Activated naive CD4-positive, alpha-beta T cell treated with anti-CD3 and anti-CD28 coated beads for 36 hours (primary cell): Measurements from ENCODE around the gene NLN. TPM values are rescaled to one million over a fixed set of nuclear protein-coding genes. Genes with fewer than 3 reads are reported as not detected.
A peak's percentile ranks its signal among the peaks of the same experiment; 100 is the strongest.
"Not testable (repeated sequence)": the region's sequence is repeated elsewhere in the genome, so short reads cannot be mapped to it uniquely, and the experiment has no call there.

Experiments used
- CTCF ChIA-PET: fragments of 350-600 bp; sonication (Branson Sonifier 250); formaldehyde crosslinking; loops from one replicate; lab custom pipeline; 2021; ENCODE audit warnings: antibody characterized with exemption; lab: Charles Lee
- DNase-seq: peaks from one replicate; pipeline ENCODE4 v3.0.0-alpha.2; 2020
- H3K27ac Mint-ChIP-seq: one replicate; pipeline ENCODE4 v1.8.0; 2021; ENCODE audit warnings: mild to moderate bottlenecking, mixed read lengths
- H3K27me3 Mint-ChIP-seq: one replicate; pipeline ENCODE4 v1.8.0; 2021; ENCODE audit warnings: low read depth, mixed read lengths
- H3K36me3 Mint-ChIP-seq: one replicate; pipeline ENCODE4 v1.8.0; 2021; ENCODE audit warnings: low read depth, mixed read lengths
- H3K4me1 Mint-ChIP-seq: one replicate; pipeline ENCODE4 v1.8.0; 2021; ENCODE audit warnings: low read depth, mixed read lengths
- H3K4me3 Mint-ChIP-seq: one replicate; pipeline ENCODE4 v1.8.0; 2021; ENCODE audit warnings: mild to moderate bottlenecking, moderate library complexity, mixed read lengths
- H3K9me3 Mint-ChIP-seq: one replicate; pipeline ENCODE4 v1.8.0; 2021; ENCODE audit warnings: mixed read lengths
- intact Hi-C: fragments of 100-400 bp; cut with micrococcal nuclease; formaldehyde crosslinking; loops from one replicate; pipeline ENCODE4 v1.15.1; 2023
- total RNA-seq, 2 experiments: library from RNA; stranded (reverse); gene quantifications; one replicate each; pipeline ENCODE4 v1.2.3, GENCODE V29; 2021

NLN gene
- total RNA-seq, 2 experiments from 2014 or later = 32.4 to 35.5 TPM

DNA sequence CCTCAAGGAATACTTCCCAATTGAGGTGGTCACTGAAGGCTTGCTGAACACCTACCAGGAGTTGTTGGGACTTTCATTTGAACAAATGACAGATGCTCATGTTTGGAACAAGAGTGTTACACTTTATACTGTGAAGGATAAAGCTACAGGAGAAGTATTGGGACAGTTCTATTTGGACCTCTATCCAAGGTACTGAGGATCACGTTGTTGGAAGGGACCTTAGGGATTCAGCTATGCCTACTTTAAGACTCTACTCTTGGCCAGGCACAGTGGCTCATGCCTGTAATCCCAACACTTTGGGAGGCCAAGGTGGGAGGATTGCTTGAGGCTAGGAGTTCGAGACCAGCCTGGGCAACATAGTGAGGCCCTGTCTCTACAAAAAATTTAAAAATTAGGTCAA lies 66.3 kb downstream of the NLN start:
- peaks cover 13% of the 10 kb centered on the region for H3K4me1 Mint-ChIP-seq
- H3K9me3 Mint-ChIP-seq, H3K27ac Mint-ChIP-seq, DNase-seq, H3K4me3 Mint-ChIP-seq, CTCF ChIA-PET, intact Hi-C loops, H3K27me3 Mint-ChIP-seq: not testable (repeated sequence)
- peaks cover 39% of the 10 kb centered on the region for H3K36me3 Mint-ChIP-seq

DNA sequence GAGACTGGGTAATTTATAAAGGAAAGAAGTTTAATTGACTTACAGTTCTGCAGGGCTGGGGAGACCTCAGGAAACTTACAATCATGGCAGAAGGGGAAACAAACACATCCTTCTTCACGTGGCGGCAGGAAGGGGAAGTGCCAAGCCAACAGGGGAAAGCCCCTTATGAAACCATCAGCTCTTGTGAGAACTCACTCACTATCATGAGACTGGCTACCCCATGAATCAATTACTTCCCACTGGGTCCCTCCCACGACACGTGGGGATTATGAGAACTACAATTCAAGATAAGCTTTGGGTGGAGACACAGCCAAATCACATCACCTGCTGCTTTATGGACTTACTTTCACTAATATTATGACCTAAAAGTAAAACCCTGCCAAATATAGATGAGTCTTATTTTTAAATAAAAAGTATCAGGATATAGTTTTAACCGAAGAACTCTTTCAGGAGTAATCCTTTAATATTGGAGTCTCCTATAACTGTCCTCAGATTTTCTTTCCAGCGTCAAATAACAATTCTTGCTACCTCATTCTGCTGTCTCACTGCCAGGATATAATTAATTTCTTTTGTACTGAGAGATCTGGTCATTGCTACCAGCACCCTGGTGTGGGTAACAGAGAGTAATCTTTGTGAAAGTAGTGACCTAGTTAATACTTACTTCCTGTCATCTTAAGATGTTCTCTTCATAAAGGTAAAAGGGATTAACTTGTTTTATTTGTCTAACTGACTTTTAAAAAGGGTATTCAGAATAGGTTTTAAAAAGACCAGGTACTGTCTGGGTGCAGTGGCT lies 68.6 kb downstream of the NLN start:
- Mint-ChIP-seq H3K36me3 (peaks cover 44% of the 10 kb centered on the region), H3K27me3 (no peaks in the 10 kb centered on the region), H3K4me1 (peaks cover 13% of the 10 kb centered on the region), H3K9me3 (peaks cover 9% of the 10 kb centered on the region), H3K4me3 (no peak overlapping the region), H3K27ac (no peak overlapping the region)
- CTCF ChIA-PET = no interaction called here
- intact Hi-C loops = no loop called here
- peak; percentile 49 for DNase-seq

DNA sequence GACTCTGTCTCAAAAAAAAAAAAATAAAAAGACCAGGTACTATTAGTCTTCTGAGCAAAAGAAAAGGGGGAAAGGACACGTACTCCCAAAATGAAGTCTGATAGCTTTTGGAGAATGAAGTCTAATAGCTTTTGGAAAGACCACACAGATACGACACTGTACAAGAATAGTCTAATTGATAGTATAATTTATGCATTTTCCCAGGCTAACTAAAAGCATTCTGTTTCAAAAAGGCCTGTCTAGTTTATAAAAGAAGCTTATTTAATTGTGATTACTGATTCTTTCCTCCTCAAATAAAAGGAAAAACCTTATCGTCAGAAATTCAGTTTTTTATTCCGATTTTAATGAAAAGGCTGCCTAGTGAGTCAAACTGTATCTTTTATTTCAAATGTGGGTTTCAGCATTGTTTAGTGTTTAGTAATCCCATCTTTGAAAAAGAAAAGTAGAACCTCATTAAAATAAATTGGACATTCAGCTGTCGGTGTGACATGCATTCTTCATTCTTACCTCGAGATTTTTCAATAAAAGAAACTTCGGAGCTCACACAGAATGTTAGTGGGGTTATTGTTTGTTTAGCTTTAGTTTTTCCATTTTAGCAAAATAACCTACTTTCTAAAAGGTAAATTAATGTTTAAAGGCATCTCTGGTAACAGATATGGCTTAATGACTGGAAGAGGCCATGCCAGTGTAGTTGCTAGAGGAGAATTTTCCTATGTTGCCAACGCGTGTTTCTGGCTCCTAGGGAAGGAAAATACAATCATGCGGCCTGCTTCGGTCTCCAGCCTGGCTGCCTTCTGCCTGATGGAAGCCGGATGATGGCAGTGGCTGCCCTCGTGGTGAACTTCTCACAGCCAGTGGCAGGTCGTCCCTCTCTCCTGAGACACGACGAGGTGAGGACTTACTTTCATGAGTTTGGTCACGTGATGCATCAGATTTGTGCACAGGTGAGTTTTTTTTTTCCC lies 70.0 kb downstream of the NLN start:
- CTCF ChIA-PET = no interaction called here
- H3K36me3 Mint-ChIP-seq = peaks cover 48% of the 10 kb centered on the region
- intact Hi-C loops = no loop called here
- no peak overlapping the region for H3K4me3 Mint-ChIP-seq
- no peak overlapping the region for H3K27ac Mint-ChIP-seq
- no peak for DNase-seq
- H3K4me1 Mint-ChIP-seq = peaks cover 13% of the 10 kb centered on the region
- peaks cover 9% of the 10 kb centered on the region for H3K9me3 Mint-ChIP-seq
- H3K27me3 Mint-ChIP-seq = no peaks in the 10 kb centered on the region

DNA sequence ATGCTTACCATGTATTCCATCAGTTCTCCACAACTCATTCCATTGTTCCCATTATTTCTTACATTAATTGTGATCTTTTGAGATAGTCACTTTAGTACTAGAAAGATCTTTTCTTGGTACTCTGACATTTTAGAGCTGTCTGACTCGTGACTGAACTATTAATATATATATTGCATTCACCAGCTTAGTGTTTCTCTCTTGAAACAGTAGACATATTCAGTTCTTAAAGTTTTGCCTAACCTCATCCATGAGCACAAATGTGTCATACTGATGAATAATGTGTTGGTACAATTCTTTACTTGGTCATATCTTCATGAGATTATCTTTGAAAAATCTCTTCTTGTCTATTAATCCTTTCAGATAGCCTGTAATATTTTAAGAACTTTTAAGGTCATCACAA lies 74.3 kb downstream of the NLN start:
- Mint-ChIP-seq H3K36me3 (peaks cover 24% of the 10 kb centered on the region), H3K27me3 (no peaks in the 10 kb centered on the region), H3K4me1 (no peaks in the 10 kb centered on the region), H3K9me3 (no peaks in the 10 kb centered on the region), H3K27ac (no peak overlapping the region), H3K4me3 (no peak overlapping the region)
- CTCF ChIA-PET = no interaction called here
- intact Hi-C loops = no loop called here
- DNase-seq = no peak

DNA sequence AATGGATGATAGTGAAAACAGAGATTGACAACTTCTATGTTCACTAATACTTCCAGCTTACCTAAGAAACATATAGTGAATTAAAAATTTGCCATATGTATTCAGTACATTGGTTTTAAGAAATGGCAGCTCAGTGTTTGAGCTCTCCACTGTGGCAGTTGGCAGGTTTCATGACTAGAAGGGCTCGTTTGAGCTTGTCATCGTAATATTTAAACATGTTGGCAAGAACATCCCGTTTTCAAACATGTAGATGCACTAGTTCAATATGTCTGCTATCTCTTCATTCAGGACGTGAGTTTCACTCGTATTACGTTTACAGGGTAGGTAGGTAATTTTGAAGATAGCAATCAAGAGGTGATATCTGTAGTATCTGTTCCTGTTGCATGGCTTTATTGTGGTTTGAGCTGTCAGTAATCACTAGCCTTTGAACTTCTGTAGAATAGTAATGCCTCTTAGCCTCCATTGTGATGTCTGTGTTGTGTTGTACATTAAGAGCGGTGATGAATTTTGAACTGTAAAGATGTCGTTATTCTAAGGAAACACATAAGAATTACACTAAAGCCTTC lies 74.8 kb downstream of the NLN start:
- peaks cover 28% of the 10 kb centered on the region for H3K36me3 Mint-ChIP-seq
- H3K4me3 Mint-ChIP-seq = no peak overlapping the region
- no peak for DNase-seq
- H3K27me3 Mint-ChIP-seq = no peaks in the 10 kb centered on the region
- H3K27ac Mint-ChIP-seq = no peak overlapping the region
- intact Hi-C loops = no loop called here
- peaks cover 3% of the 10 kb centered on the region for H3K9me3 Mint-ChIP-seq
- CTCF ChIA-PET = no interaction called here
- H3K4me1 Mint-ChIP-seq = peaks cover 5% of the 10 kb centered on the region

DNA sequence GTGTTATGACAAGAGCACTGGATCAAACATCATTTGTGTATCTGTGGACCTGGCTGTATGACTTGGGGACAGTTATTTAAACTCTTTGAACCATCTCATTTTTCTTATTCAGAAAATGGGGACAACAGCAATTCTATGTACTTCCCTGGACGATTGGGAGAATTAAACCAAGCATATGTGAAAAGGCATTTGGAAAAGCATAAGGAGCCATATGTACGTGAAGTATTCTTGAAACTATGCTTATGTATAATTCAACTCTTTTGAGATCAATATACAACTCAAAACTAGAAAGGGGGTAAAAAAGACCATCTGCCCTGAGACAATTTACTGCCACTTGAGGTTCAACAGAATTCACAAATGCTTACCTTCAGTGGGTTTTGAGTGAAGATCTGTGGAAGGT lies 75.5 kb downstream of the NLN start:
- H3K4me3 Mint-ChIP-seq = no peak overlapping the region
- intact Hi-C loops = no loop called here
- peaks cover 7% of the 10 kb centered on the region for H3K9me3 Mint-ChIP-seq
- DNase-seq = no peak
- CTCF ChIA-PET = no interaction called here
- H3K36me3 Mint-ChIP-seq = peaks cover 32% of the 10 kb centered on the region
- H3K4me1 Mint-ChIP-seq = peaks cover 6% of the 10 kb centered on the region
- no peak overlapping the region for H3K27ac Mint-ChIP-seq
- no peaks in the 10 kb centered on the region for H3K27me3 Mint-ChIP-seq

DNA sequence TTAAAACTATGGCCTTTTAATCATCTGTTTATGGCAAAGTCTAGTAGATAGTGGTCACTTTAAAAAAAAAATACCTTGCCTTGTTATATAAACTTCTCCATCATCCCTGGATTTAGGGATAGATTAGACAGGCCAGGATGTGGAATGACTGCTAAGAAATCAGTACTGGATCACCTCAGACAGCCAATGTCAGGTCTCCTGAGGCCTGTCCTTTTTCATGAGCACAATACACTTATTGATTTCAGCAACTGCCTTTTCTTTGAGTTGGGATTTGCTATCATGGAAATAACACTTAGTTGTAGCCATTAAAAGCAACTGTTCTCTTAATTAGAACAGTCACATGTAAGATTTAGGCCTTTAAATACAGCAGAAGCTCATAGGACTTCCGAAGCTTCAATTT lies 77.9 kb downstream of the NLN start:
- Mint-ChIP-seq H3K9me3 (peaks cover 16% of the 10 kb centered on the region), H3K36me3 (peaks cover 38% of the 10 kb centered on the region), H3K4me3 (no peak overlapping the region), H3K4me1 (peaks cover 25% of the 10 kb centered on the region), H3K27me3 (no peaks in the 10 kb centered on the region), H3K27ac (no peak overlapping the region)
- intact Hi-C loops = loop anchor here (5.0 kb wide), 1 partner anchor 342 kb away; the partner anchor contains the start of gene SREK1
- no peak for DNase-seq
- CTCF ChIA-PET = interaction anchor here (0.9 kb wide), 1 partner anchor 1807 kb away, joined by 3 read pairs; no protein-coding TSS in a partner anchor

DNA sequence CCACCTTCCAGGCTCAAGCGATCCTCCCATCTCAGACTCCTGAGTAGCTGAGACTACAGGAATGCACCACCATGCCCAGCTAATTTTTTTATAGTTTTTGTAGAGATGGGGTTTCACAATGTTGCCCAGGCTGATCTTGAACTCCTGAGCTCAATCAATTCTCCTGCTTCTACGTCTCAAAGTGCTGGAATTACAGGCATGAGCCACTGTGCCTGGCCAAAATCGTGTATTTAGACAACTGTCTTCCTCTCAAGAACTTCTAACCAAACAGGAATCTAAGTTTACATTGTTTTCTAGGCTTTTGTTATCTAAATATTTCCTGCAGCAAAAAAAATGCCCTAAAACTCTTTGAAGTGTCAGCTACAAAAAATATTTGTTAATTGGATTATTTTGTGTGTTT lies 78.8 kb downstream of the NLN start:
- H3K9me3 Mint-ChIP-seq = peaks cover 16% of the 10 kb centered on the region
- H3K4me1 Mint-ChIP-seq = peaks cover 33% of the 10 kb centered on the region
- DNase-seq = no peak
- H3K27ac Mint-ChIP-seq = no peak overlapping the region
- no peaks in the 10 kb centered on the region for H3K27me3 Mint-ChIP-seq
- peaks cover 45% of the 10 kb centered on the region for H3K36me3 Mint-ChIP-seq
- no peak overlapping the region for H3K4me3 Mint-ChIP-seq
- CTCF ChIA-PET = interaction anchor here (0.6 kb wide), 1 partner anchor 357 kb away, joined by 3 read pairs; no protein-coding TSS in a partner anchor
- intact Hi-C loops = loop anchor here (5.0 kb wide), 1 partner anchor 342 kb away; the partner anchor contains the start of gene SREK1

DNA sequence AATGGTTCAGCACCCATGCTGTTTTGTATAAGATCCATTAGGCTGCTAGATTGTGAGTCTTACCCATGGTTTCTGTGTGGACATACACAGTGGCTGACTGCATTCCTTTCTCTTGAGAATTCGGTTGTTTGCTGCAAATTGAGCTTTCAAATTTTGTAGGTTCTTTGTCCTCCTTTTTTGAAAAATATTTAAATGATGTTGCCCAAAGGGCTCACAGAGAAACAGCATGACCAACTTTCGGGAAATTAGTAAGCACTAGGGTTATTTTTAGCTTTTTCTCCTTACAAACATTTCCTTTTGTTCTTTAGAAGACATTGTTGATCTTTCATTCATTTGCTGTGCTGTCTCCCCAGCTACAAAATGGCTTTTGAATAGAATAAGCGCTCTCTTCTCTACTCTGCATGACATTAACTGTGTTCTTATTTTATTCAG lies 79.4 kb downstream of the NLN start:
- CTCF ChIA-PET = interaction anchor here (0.6 kb wide), 1 partner anchor 356 kb away, joined by 3 read pairs; no protein-coding TSS in a partner anchor
- DNase-seq = no peak
- peaks cover 51% of the 10 kb centered on the region for H3K36me3 Mint-ChIP-seq
- no peaks in the 10 kb centered on the region for H3K27me3 Mint-ChIP-seq
- peaks cover 16% of the 10 kb centered on the region for H3K9me3 Mint-ChIP-seq
- peaks cover 33% of the 10 kb centered on the region for H3K4me1 Mint-ChIP-seq
- H3K4me3 Mint-ChIP-seq = no peak overlapping the region
- intact Hi-C loops = loop anchor here (5.0 kb wide), 1 partner anchor 341 kb away; the partner anchor contains the start of gene SREK1
- no peak overlapping the region for H3K27ac Mint-ChIP-seq

DNA sequence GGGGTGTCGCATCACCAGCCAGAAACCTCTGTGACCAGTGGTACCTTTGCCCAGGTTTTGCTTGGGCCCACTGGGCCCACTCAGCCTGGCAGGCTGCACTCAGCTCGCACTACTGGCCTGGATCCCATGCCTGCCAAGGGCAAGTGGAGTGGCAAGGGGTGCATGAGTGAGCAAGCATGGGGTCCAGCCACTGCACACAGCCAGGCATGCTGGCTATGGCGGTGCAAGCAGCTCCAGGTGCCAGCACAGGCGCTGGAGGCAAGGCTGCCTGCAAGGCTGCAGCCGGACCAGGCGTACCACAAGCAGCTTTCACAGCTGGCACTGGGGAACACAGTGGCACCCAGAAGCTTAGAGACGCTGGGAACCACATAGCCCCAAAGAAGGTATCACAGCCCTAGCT lies 80.1 kb downstream of the NLN start:
- CTCF ChIA-PET = interaction anchor here (1.2 kb wide), 1 partner anchor 8 kb away, joined by 3 read pairs; no protein-coding TSS in a partner anchor
- Mint-ChIP-seq H3K4me3 (no peak overlapping the region), H3K36me3 (peaks cover 49% of the 10 kb centered on the region), H3K4me1 (peaks cover 33% of the 10 kb centered on the region), H3K27me3 (no peaks in the 10 kb centered on the region), H3K27ac (no peak overlapping the region), H3K9me3 (peaks cover 16% of the 10 kb centered on the region)
- intact Hi-C loops = loop anchor here (5.0 kb wide), 1 partner anchor 340 kb away; the partner anchor contains the start of gene SREK1
- no peak for DNase-seq

DNA sequence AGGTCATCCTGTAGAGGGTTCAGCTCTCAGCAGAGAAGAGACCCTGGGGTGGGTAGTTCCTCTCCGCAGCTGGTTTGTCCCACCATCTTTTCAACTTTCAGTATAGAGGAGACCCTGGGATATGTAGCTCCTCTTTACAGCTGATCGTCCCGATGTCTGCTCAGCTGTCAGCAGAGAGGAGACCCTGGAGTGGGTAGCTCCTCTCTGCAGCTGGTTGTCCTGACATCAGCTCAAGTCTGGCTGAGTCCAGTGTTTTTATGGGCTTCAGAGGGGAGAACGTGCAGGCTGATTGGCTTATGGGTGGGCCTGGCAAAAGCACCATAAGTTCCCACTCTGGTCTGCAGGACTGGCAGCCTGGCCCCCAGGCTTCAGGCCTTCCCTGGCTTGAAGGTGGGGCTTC lies 80.8 kb downstream of the NLN start:
- Mint-ChIP-seq H3K27me3 (no peaks in the 10 kb centered on the region), H3K9me3 (peaks cover 16% of the 10 kb centered on the region), H3K4me3 (no peak overlapping the region), H3K27ac (no peak overlapping the region), H3K4me1 (peaks cover 33% of the 10 kb centered on the region), H3K36me3 (peaks cover 44% of the 10 kb centered on the region)
- CTCF ChIA-PET = interaction anchor here (1.0 to 1.2 kb wide), 2 partner anchors 9 to 20 kb away, joined by 3 read pairs; no protein-coding TSS in a partner anchor
- peak; percentile 41 for DNase-seq
- intact Hi-C loops = loop anchor here (5.0 kb wide), 1 partner anchor 339 kb away; the partner anchor contains the start of gene SREK1
